ENCODE data around the gene C2orf76. TPM values are rescaled to one million over a fixed set of nuclear protein-coding genes. Genes with fewer than 3 reads are reported as not detected.

Gene C2orf76
- total RNA-seq, 1 donor from 2014 or later = 11.0 TPM

DNA sequence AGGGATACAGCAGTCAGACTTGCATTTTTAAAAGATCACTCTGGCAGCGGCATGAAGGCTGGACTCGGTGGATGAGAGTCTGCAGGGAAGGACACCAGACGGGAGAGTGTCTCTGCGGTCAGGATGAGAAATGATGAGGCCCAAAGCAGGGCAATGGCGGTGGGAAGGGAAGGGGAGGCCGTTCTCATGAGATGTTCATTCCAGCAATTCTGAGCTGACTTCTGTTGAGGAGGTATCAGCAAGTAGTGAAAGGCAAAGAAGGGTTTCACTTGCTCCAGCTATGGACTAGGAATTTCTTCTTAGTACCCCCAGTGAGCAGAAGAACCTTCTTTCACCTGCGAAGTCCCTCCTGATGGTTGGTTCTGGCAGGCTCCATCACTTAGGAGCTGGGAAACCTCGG is 80.0 kb downstream of the C2orf76 start:
- H3K9me3 Mint-ChIP-seq (ENCODE audit: low read depth) = no peaks in the 10 kb centered on the region
- H3K4me1 Mint-ChIP-seq (ENCODE audit: low read depth) = peaks cover 18% of the 10 kb centered on the region
- DNase-seq (ENCODE audit: low spot score) = no peak
- H3K4me3 Mint-ChIP-seq (ENCODE audit: unreplicated experiment) = no peak overlapping the region
- H3K27ac Mint-ChIP-seq (ENCODE audit: unreplicated experiment) = no peak overlapping the region
- TF ChIP-seq, protein P1, sequence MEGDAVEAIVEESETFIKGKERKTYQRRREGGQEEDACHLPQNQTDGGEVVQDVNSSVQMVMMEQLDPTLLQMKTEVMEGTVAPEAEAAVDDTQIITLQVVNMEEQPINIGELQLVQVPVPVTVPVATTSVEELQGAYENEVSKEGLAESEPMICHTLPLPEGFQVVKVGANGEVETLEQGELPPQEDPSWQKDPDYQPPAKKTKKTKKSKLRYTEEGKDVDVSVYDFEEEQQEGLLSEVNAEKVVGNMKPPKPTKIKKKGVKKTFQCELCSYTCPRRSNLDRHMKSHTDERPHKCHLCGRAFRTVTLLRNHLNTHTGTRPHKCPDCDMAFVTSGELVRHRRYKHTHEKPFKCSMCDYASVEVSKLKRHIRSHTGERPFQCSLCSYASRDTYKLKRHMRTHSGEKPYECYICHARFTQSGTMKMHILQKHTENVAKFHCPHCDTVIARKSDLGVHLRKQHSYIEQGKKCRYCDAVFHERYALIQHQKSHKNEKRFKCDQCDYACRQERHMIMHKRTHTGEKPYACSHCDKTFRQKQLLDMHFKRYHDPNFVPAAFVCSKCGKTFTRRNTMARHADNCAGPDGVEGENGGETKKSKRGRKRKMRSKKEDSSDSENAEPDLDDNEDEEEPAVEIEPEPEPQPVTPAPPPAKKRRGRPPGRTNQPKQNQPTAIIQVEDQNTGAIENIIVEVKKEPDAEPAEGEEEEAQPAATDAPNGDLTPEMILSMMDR (IDR thresholded peaks at IDR 0.05) = no peak
- H3K36me3 Mint-ChIP-seq (ENCODE audit: low read depth) = peaks cover 6% of the 10 kb centered on the region
- H3K27me3 Mint-ChIP-seq (ENCODE audit: low read depth) = peaks cover 2% of the 10 kb centered on the region

DNA sequence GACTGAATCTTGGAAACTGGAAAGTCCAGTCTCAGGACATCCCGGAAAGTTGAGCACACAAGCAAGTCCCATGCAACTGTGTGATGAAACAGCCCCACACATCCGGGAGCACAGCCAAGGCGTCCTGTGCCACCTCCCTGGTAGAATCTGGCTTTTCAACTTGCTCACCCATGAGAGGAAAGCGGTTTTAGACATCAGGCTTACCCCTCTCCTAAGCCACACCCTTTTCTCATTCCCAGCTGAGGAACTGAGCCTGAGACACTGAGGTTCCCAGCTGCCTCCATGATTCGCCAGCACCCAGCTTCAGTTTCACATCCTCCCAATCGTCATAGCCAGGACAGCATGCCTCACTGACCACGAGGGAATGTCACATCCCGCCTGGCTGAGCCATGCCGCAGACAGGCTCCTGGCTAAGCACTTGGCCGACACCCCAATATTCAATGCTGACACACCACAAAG is 82.7 kb downstream of the C2orf76 start:
- Mint-ChIP-seq H3K27ac (ENCODE audit: unreplicated experiment) (no peak overlapping the region), H3K9me3 (ENCODE audit: low read depth) (no peaks in the 10 kb centered on the region), H3K4me1 (ENCODE audit: low read depth) (peaks cover 12% of the 10 kb centered on the region), H3K36me3 (ENCODE audit: low read depth) (peaks cover 6% of the 10 kb centered on the region), H3K4me3 (ENCODE audit: unreplicated experiment) (no peak overlapping the region), H3K27me3 (ENCODE audit: low read depth) (no peaks in the 10 kb centered on the region)
- no peak for DNase-seq (ENCODE audit: low spot score)
- TF ChIP-seq, protein P1 (IDR thresholded peaks at IDR 0.05) = no peak

GRCh38 chr2:119282996-119283511 is 83.6 kb downstream of the C2orf76 start:
- Mint-ChIP-seq H3K27ac (ENCODE audit: unreplicated experiment) (no peak overlapping the region), H3K27me3 (ENCODE audit: low read depth) (no peaks in the 10 kb centered on the region), H3K36me3 (ENCODE audit: low read depth) (peaks cover 6% of the 10 kb centered on the region), H3K4me3 (ENCODE audit: unreplicated experiment) (no peak overlapping the region), H3K4me1 (ENCODE audit: low read depth) (peaks cover 12% of the 10 kb centered on the region), H3K9me3 (ENCODE audit: low read depth) (no peaks in the 10 kb centered on the region)
- no peak for DNase-seq (ENCODE audit: low spot score)
- TF ChIP-seq, protein P1 (IDR thresholded peaks at IDR 0.05) = no peak

- H3K27me3 Mint-ChIP-seq (ENCODE audit: low read depth) = no peaks in the 10 kb centered on the region
- H3K4me3 Mint-ChIP-seq (ENCODE audit: unreplicated experiment) = no peak overlapping the region
- TF ChIP-seq, protein P1 (IDR thresholded peaks at IDR 0.05) = no peak
- H3K9me3 Mint-ChIP-seq (ENCODE audit: low read depth) = no peaks in the 10 kb centered on the region
- peaks cover 6% of the 10 kb centered on the region for H3K36me3 Mint-ChIP-seq (ENCODE audit: low read depth)
- no peak overlapping the region for H3K27ac Mint-ChIP-seq (ENCODE audit: unreplicated experiment)
- H3K4me1 Mint-ChIP-seq (ENCODE audit: low read depth) = peaks cover 12% of the 10 kb centered on the region
- no peak for DNase-seq (ENCODE audit: low spot score)
These were observed 84.3 kb downstream of the C2orf76 start for GRCh38 chr2:119282146-119282995.

DNA sequence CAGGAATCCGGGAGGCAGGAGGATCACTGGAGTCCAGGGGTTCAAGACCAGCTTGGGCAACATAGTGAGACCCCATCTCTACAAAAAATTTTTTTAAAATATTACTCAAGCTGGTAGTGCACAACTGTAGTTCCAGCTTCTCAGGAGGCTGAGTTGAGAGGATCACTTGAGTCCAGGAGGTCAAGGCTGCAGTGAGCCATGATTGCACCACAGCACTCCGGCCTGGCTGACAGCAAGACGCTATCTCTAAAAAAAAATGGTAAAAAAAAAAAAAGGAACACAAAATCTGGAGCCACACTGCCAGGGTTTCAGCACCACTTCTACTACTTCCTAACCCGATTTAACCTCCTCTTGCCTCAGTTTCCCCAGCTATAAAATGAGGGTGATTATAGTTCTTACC is 86.0 kb downstream of the C2orf76 start:
- Mint-ChIP-seq H3K36me3 (ENCODE audit: low read depth) (no peaks in the 10 kb centered on the region), H3K27me3 (ENCODE audit: low read depth) (no peaks in the 10 kb centered on the region), H3K9me3 (ENCODE audit: low read depth) (no peaks in the 10 kb centered on the region), H3K4me1 (ENCODE audit: low read depth) (peaks cover 21% of the 10 kb centered on the region), H3K27ac (ENCODE audit: unreplicated experiment) (no peak overlapping the region), H3K4me3 (ENCODE audit: unreplicated experiment) (no peak overlapping the region)
- DNase-seq (ENCODE audit: low spot score) = no peak
- TF ChIP-seq, protein P1 (IDR thresholded peaks at IDR 0.05) = no peak
